22Rv1 (cell line): ENCODE results near the gene CRELD1.

Experiments used
- CTCF ChIP-seq: fragments of 450-650 bp; IDR thresholded peaks from 2 replicates; pipeline ENCODE4 v1.5.1; 2017; ENCODE audit warnings: mild to moderate bottlenecking
- ZFX ChIP-seq: fragments of 450-650 bp; IDR thresholded peaks from 2 replicates; pipeline ENCODE4 v1.6.1; 2017; ENCODE audit warnings: antibody characterized with exemption, borderline replicate concordance

- TF ChIP-seq CTCF, result no peak
- no peak for TF ChIP-seq ZFX
Observed at GRCh38 chr3:9935966-9936510, 2.4 kb downstream of the CRELD1 start.
